Neural cell (in vitro differentiated cells): ENCODE data around the gene CNOT6.

Experiments used
- CTCF ChIP-seq: fragments of 450-650 bp; IDR thresholded peaks from 2 replicates; pipeline ENCODE4 v1.5.1; 2014; ENCODE audit warnings: antibody characterized with exemption, mild to moderate bottlenecking, moderate library complexity; ENCODE audit not compliant: poor library complexity, severe bottlenecking
- EP300 ChIP-seq: fragments of 450-650 bp; conservative IDR thresholded peaks from 2 replicates; pipeline ENCODE4 v1.6.1; 2014; ENCODE audit warnings: antibody characterized with exemption, mild to moderate bottlenecking, moderate library complexity; ENCODE audit not compliant: poor library complexity, severe bottlenecking
- EZH2 ChIP-seq: fragments of 200-600, 300-800 bp; shearing (Covaris generic), sonication (generic); IDR thresholded peaks from 2 replicates; pipeline ENCODE4 v1.6.1; 2014; ENCODE audit warnings: antibody characterized with exemption, low read length, borderline replicate concordance, mild to moderate bottlenecking; ENCODE audit not compliant: insufficient read depth, poor library complexity, severe bottlenecking
- POLR2AphosphoS5 ChIP-seq: IDR thresholded peaks from 2 replicates; pipeline ENCODE4 v1.6.1; 2012

- TF ChIP-seq CTCF (no peak), POLR2AphosphoS5 (no peak), EP300 (no peak), EZH2 (no peak)
Observed at GRCh38 chr5:180499684-180500083, 5.5 kb downstream of the CNOT6 start.
